Keratinocyte (primary cell): ENCODE data around the gene SLC6A8.
"Not testable (repeated sequence)": the region's sequence is repeated elsewhere in the genome, so short reads cannot be mapped to it uniquely, and the experiment has no call there.

Experiments
- EZH2 ChIP-seq: IDR thresholded peaks from one replicate; pipeline ENCODE4 v1.6.1; 2012; ENCODE audit warnings: inconsistent platforms, mild to moderate bottlenecking, low read length, moderate library complexity
- TF ChIP-seq, protein P1 (sequence below), 3 experiments: IDR thresholded peaks in 1 of 3; conservative IDR thresholded peaks in 1 of 3; optimal IDR thresholded peaks in 1 of 3; 2 replicates in 2 of 3; 3 replicates in 1 of 3; pipeline versions ENCODE3 to v1.5.1; 2011; ENCODE audit warnings: low read length in 3 of 3, mild to moderate bottlenecking in 3 of 3, moderate library complexity in 2 of 3, control low read depth in 1 of 3, inconsistent platforms in 1 of 3; ENCODE audit not compliant: insufficient read depth in 2 of 3; ENCODE audit errors: extremely low read depth in 1 of 3

- TF ChIP-seq, protein P1, sequence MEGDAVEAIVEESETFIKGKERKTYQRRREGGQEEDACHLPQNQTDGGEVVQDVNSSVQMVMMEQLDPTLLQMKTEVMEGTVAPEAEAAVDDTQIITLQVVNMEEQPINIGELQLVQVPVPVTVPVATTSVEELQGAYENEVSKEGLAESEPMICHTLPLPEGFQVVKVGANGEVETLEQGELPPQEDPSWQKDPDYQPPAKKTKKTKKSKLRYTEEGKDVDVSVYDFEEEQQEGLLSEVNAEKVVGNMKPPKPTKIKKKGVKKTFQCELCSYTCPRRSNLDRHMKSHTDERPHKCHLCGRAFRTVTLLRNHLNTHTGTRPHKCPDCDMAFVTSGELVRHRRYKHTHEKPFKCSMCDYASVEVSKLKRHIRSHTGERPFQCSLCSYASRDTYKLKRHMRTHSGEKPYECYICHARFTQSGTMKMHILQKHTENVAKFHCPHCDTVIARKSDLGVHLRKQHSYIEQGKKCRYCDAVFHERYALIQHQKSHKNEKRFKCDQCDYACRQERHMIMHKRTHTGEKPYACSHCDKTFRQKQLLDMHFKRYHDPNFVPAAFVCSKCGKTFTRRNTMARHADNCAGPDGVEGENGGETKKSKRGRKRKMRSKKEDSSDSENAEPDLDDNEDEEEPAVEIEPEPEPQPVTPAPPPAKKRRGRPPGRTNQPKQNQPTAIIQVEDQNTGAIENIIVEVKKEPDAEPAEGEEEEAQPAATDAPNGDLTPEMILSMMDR (optimal IDR thresholded peaks at IDR 0.05 in 1 of 3, IDR thresholded peaks at IDR 0.05 in 1 of 3, conservative IDR thresholded peaks at IDR 0.05 in 1 of 3; ENCODE audit: extremely low read depth in 1 of 3, insufficient read depth in 2 of 3, low read length in 3 of 3) = not testable (repeated sequence)
- not testable (repeated sequence) for TF ChIP-seq EZH2
Observed at GRCh38 chrX:153742111-153742510, 54.4 kb downstream of the SLC6A8 start.
